HG02840 (cell line): ENCODE measurements around the gene UGT2B17.
"Not testable (repeated sequence)": the region's sequence is repeated elsewhere in the genome, so short reads cannot be mapped to it uniquely, and the experiment has no call there.

Source experiments
- ATAC-seq: cut with Tn5 transposase; IDR thresholded peaks from one replicate; pipeline ENCODE4 v1.9.1; 2021; ENCODE audit warnings: mild to moderate bottlenecking, moderate library complexity, moderate number of reproducible peaks; ENCODE audit not compliant: unreplicated experiment, low FRiP score

The UGT2B17 gene

DNA sequence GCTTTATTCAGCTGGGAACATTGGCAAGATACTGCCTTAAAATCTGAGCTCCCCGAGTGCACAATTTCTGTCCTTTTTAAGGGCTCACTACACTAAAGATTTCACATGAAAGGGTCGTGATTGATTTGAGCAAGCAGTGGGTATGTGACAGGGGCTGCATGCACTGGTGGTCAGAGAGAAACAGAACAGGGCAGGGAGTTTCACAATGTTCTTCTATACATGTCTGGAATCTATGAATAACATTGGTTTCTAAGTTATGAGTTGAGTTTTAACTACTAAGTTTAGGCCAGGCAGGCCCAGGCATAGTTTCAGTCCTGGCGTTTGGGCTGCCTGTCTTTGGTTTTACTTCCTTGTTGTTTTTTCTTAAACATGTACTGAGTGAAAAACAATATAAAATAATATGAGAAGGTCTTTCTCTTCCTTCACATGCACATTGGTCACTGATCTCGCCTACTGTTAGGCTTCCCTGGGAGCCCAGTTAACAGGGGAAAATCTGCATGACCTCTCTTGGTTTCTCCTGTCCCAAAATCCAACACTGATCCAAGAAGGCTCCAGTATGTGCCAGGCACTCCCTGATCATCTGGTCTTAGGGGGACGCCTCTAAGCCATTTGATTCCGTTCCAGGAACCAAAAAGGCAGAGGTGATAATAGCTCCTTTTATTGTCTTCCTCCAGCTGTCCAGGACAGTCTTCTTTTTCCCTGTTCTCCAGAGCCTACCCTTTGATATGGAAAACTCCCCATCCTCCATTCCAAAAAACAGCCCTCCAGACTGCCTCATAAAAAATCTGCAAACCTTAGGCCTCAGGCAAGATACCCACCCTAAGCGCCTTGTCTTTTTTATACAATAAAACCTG is at the start of gene UGT2B17:
Gene UGT2B17 (minus strand): TSS at position 51 of the 854 bp plus-strand sequence. CDS start 7,838 bp downstream, outside the sequence.
- peak; percentile 81 for ATAC-seq

DNA sequence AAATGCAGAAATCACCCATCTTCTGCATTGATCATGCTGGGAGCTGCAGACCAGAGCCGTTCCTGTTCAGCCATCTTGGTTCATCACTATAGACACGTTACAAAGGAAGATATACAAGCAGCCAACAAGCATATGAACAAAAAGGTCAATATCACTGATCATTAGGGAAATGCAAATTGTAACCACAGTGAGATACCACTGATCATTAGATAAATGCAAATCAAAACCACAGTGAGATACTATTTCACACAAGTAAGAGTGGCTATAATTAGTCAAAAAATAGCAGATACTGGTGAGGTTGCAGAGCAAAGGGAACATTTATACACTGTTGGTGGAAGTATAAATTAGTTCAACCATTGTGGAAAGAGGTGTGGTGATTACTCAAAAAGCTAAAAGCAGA is 46.6 kb upstream of the UGT2B17 start:
- ATAC-seq: not testable (repeated sequence)

DNA sequence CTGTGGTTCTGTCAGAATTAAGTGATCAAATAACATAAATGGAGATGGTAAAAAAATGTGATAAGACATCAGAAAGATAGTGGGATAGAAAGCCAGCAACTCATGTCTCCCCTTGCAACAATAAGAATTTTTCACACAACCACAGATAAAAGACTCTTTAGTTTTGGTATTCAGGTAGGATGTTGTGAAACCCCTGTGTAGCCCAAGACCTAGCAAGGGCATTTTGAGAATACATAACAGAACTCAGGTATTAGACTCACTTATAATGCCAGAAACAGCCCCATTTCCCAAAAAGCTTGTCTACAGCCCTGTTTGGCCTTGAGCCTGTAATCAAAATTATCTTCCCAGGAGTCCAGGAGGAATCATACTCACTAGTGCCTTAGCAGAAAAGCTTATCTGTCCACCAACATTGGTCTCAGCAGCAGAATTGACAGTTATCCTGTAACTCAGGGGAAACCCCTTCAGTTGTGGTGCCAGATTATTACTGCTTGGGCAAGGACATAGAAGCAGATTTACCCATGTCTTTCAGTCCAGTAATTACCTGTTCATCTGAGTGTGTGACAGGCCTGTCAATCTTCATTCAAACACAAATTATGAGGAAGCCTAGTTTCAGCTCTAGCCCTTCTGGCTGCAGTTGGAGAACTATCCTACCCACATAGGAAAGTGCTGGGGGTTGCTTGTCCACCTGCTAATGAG is 41.0 kb upstream of the UGT2B17 start:
- no peak for ATAC-seq

DNA sequence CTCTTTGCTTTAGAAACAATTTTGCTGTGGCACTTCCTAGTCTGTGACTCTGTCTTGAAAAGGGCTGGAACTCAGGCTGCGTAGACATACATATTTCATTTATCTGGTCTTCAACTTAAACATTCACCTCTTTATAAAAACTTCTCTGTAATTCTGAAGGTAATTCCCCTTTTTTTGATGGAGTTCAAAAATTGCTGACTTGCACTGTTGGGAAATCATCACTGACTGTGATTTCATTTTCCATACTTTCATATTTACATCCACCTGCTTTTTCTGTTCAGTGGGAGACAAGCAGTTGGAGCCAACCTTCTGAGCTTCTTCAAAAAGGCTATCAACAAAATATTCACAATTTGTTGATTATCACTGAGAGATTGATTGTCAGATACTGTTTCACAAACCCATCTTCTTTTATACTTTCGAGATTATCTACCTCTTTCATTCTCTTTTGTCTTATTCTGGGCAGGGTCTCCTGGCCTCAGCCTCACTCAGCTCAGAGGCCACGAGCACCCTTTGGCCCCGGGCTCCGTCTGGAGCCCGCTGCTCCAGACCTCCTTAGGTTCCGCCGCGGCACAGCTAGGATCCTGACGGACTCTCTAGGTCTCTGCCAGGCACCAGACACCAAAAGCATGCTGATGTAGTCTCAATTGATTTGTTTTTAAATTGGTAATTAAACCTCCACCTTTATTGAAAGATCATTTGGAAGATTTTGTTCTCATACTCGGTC is 39.7 kb upstream of the UGT2B17 start:
- no peak for ATAC-seq

DNA sequence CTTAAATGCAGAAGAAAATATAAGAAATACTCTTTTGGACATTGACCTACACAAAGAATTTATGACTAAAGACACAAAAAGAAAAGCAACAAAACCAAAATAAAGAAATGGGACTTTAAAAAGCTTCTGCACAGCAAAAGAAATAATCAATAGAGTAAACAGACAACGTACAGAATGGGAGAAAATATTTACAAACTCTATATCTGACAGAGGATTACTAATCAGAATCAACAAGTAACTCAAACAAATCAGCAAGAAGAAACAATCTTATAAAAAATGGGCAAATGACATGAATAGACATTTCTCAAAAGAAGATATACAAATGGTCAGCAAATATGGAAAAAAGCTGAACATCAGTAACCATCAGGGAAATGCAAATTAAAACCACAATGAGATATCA is 37.6 kb upstream of the UGT2B17 start:
- ATAC-seq: no peak

DNA sequence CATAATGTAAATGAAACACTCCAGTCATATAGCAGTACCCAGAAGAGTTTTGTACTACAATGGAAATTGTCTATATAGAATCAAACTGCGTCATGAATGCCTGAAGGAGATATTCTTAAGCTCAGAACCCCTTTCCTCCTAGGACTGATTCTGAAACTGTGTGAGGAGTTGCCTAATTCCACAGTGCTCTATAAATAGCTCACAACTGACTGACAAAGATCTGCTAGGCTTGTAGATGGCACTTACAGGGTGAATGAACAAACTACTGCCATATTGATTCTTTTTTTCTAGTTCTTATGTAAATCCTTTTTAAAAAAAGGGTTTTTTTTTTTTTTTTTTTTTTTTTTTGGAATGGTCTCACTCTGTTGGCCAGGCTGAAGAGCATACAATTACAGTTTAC is 30.1 kb upstream of the UGT2B17 start:
- no peak for ATAC-seq

DNA sequence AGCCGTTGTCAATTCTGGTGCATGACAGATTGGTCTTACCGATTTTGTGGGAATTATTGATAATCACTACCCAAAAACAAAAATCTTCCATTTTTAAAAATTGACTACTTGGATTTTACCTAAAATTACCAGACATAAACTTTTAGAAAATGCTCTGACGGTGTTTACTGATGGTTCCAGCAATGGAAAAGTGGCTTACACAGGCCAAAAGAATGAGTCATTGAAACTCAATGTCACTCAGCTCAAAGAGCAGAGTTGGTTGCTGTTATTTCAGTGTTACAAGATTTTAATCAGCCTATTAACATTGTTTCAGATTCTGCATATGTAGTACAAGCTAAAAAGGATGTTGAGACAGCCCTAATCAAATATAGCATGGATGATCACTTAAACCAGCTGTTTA is 23.0 kb upstream of the UGT2B17 start:
- ATAC-seq: no peak

DNA sequence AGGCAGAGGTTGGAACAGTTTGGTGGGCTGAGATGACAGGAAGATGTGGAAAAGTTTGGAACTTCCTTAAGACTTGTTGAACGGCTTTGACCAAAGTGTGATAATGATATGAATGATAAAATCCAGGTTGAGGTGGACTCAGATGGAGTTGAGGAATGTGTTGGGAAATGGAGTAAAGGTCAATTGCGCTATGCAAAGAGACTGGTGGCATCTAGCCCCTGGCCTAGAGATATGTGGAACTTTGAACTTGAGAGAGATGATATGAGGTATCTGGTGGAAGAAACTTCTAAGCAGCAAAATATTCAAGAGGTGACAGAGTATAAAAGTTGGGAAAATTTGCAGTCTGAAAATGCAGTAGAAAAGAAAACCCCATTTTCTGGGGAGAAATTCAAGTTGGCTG is 21.4 kb upstream of the UGT2B17 start:
- ATAC-seq: no peak

DNA sequence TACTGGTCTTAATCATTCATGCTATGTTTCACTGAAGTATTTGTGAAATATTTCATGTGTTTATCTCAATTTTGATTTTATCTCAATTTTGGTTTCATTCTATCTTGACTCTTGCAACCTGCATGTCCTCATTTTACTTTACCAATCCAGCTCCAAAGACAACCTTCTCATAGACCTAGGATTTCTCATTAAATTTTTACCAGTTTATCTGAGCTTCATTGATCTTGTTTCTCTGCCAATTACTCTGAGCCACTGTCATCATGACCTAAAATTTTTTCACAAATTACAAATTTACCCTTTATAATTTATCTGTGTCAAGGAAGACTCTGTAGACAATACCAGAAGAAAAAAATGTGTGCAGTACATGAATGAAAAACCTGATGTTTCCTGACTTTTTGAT is 18.6 kb upstream of the UGT2B17 start:
- no peak for ATAC-seq

DNA sequence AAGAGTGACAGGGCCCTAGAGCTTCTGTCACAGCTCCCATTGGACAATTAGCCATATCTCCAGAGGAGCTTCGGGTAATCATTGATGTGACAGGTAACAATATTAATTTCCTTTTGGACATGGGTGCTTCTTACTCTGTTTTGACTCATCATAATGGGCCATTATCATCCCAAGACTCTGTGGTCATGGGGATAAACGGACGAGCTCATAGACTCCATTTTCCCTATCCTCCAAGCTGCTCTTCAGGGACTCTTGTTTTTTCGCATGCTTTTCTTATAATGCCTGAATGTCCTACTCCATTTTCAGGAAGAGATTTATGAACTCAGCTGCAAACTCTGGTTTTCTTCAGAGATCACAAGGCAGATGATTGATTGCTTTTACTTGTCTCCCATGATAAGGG is 17.0 kb upstream of the UGT2B17 start:
- no peak for ATAC-seq

DNA sequence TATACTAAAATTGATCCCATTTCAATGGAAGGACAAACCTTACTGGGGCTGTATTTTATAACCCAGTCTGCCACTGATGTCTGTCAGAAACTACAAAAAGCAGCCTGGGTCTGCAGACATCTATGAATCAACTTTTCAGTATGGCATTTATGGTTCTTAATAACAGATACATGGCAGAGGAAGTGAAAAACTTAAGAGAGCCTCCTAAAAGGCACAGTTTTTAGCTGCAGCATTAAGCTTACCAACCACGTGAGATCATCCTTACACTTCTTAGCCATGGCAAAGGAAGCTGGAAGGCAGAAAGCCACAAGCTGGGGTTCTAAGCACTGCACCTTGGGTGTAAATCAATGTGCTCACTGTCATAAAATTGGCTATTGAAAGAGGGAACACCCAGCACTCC is 16.6 kb upstream of the UGT2B17 start:
- no peak for ATAC-seq

DNA sequence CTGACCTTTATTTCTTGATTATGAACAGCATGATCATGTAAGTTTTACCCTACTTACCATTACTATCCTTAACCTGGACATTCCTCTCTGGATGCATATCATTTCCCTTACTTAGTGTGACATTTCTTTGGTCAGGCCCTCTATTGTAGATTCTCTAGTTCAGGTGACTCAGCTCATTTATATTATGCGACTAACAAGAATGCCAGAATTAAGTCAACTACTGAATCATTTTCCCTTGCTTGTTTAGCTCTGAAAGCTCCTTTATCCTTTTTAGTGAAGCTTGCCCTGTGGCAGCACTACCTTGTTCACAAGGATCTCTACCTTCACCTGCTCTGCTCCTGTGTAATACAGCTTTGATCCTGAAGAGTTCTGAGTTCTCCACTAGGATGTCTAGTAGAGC is 15.1 kb upstream of the UGT2B17 start:
- ATAC-seq: no peak

DNA sequence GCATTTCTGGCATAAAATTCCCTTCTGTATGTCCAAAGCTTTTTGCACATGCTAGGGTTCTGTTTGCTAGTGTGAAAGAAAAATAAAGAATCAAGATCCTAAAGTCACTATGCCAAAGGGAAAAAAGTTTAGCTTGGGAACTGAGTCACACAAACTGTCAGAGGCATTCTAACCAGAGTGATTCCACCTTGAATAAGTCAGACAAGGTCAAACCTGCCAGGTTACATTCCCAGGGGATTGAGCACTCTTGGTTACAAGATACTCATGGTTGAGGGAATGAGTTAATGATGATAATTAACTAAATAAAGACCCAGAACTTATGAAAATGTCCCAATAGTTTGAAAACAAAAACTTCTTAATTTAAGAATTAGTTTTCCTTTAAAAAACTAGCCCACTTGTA is 13.7 kb upstream of the UGT2B17 start:
- no peak for ATAC-seq

DNA sequence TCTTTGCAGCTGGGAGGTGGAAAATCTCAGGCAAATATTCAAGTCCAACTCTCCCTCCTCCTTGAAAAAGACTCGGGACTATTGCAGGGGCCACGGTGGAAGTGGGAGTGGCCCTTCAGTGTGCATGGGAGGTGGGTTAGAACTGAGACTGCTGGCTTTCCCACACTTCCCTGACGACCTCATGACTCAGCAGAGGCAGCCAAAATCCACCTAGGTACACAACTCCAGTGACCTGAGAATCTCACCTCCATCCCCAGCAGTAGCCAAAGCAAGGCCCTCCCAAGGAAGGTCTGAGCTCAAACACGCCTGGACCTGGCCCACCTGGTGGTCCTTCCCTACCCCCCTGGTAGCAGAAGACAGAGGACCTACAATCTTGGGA is 6.2 kb upstream of the UGT2B17 start:
- no peak for ATAC-seq

DNA sequence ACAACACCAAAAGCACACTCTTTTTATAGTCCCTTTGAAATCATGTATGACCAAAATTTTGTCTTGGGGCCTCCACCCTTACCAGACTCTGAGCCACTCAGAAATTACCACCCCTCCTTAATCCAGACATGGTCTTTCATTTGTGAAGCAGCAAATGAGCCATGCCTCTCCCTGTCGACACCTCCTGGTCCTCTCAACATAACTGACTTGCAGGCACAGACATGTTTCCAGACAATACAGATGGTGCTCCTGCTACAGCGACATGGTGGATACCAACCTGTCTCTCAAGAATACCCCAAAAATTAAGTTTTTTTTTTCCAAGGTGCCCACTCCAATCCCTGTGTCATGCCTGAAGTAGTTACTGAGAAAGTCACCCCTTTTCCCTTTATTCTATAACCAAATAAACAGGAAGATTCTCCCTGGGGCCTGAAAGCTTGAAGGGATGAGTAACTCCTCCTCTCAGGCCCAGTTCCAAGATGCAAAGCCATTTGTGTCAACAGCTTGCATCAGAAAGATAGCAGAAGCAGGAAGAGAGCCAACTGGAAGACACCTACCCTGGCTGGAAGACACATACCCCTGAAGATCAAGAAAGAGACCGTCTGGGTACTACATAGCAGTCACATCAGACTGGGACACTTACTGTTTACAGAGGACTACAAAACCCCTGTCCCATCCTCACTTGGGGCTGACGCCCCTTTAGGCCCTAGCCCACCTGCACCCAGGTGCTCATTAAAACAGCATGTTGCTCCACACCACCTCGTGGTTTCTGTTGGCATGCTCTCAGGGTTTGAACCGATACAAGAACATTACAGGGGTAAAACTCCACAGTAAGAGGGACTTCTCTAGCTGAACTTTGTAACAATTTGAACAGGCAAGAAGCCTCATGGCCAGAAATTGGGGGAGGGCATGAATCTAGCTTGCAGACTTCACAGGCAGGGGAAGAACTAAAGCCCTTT is 5.5 kb upstream of the UGT2B17 start:
- no peak for ATAC-seq

DNA sequence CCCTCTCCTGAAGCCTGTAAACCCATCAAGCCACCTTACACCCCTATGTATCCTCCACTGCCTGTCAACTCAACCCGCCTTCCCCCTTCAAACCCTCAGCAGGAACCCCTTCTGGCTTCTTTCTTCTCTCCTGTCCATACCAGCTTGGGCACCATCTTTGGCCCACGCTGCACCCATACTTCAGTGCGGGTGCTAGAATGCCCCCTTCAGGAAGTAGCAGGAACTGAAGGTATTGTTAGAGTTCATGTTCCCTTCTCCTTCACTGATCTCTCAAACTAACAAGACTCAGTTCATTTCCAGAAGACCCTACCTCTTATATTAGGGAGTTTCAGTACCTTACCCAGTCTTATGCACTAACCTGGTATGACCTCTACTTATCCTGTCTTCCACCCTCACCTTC is 1.5 kb upstream of the UGT2B17 start:
- ATAC-seq: no peak

DNA sequence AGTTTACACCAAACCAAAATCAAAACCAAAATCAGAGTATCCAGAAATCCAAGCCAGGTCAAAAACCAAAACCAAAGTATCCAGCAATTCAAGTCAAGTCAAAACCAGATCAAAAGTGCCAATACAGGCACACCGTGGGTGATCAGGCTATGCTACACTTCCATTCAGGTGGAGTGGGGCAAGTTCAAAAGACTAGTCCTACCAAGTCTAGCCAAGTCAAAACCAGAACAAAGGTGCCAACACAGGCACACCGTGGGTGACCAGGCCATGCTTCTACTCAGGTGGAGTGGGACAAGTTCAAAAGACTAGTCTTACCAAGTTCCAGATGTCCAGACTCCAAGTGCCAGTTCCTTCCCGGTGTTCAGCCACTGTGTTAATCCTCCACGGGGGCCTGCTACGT is 486 bp downstream of the UGT2B17 start:
- ATAC-seq: peak; percentile 10

DNA sequence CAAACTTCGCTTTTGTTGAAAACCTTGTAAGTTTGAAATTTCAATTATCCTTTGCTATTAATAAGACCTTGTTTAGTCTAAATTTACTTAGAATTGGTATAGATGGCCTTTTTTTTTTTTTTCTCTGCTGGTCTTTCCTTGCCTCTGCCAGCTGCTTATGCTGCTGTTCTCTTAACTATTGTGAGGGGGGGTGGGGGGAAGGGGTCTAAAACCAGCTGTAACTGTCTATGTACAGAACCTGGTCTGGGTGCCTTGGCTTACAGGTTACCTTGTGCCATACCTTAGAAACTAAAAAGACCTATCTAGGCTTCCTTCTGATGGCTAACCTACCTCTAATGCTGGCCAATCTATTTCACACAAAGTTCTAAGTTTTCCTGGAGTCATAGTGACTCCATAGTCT is 1.0 kb downstream of the UGT2B17 start:
- ATAC-seq: no peak

DNA sequence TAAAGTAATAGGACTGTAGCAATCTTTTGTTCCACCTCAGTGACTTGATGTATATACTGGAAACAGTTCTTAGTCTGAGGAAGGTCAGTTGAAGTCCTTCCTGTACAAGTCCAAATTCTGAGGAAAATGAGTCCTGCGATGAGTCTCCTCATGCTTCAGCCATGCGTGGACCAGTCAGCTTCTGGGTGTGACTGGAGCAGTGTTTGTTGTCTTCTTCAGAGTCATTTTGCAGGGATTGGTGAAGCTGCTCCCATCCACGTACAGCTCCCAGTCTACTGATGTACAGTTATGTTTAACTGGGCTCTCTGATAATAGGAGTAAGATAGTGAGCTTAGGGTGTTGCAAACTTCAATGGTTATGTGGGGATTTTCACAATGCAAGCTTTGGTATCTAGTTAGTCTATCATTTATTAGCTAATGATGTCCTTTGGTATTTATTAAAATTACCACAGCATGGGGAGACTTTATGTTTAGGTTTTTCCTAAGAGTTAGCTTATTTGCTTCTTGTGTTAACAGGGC is 3.4 kb downstream of the UGT2B17 start:
- ATAC-seq: no peak

DNA sequence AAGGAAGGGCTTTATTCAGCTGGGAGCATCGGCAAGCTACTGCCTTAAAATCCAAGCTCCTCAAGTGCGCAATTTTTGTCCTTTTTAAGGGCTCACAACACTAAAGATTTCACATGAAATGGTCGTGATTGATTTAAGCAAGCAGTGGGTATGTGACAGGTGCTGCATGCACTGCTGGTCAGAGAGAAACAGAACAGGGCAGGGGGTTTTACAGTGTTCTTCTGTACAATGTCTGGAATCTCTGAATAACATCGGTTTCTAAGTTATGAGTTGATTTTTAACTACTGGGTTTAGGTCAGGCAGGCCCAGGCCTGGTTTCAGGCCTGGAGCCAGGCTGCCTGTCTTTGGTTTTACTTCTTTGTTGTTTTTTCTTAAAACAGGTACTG is 6.0 kb downstream of the UGT2B17 start:
- ATAC-seq: peak; percentile 55
